ENCODE measurements around the gene CFAP20DC.
A peak's percentile ranks its signal among the peaks of the same experiment; 100 is the strongest.

Gene CFAP20DC

GRCh38 chr3:59017617-59017984, 32.2 kb downstream of the CFAP20DC start:
- Histone ChIP-seq H3K4ac (ENCODE audit: low read depth in 1 of 2, low read length in 2 of 2) (no peak overlapping the region), H3K23ac (ENCODE audit: low read length in 2 of 2) (no peak overlapping the region), H2BK5ac (ENCODE audit: low read depth, low read length, poor library complexity, severe bottlenecking) (no peak overlapping the region), H3K4me1 (ENCODE audit: control insufficient read depth, insufficient read depth, low read depth, low read length) (peaks cover 3% of the 10 kb centered on the region), H2AK5ac (ENCODE audit: low read length, severe bottlenecking) (peak overlapping the region; percentile 90), H2AFZ (ENCODE audit: low read depth, low read length) (no peak overlapping the region), H2BK15ac (ENCODE audit: low read depth, poor library complexity, severe bottlenecking) (no peak overlapping the region), H3K27me3 (ENCODE audit: control insufficient read depth in 1 of 2, insufficient read depth in 1 of 2, low read length in 2 of 2) (no peaks in the 10 kb centered on the region), H3K27ac (ENCODE audit: low read length, poor library complexity, severe bottlenecking) (peak overlapping the region; percentile 61), H3K36me3 (ENCODE audit: control insufficient read depth in 1 of 2, insufficient read depth in 2 of 2, low read depth in 1 of 2, low read length in 2 of 2) (no peaks in the 10 kb centered on the region), H3K9ac (ENCODE audit: low read length) (no peak overlapping the region), H3K18ac (ENCODE audit: low read depth in 1 of 2, low read length in 2 of 2) (no peak overlapping the region), H3K4me3 (ENCODE audit: insufficient read depth in 1 of 2, low read depth in 1 of 2, low read length in 2 of 2) (no peak overlapping the region), H3K9me3 (ENCODE audit: control insufficient read depth, low read length) (peaks cover 2% of the 10 kb centered on the region), H2BK120ac (ENCODE audit: low read depth, low read length) (no peak overlapping the region), H4K8ac (ENCODE audit: low read length) (no peak overlapping the region), H3K14ac (ENCODE audit: low read length in 2 of 2) (no peak overlapping the region), H4K91ac (ENCODE audit: low read length) (no peak overlapping the region), H3K79me1 (replicated peaks; ENCODE audit: low read length, poor library complexity, severe bottlenecking) (no peaks in the 10 kb centered on the region), H3K4me2 (ENCODE audit: low read length, poor library complexity, severe bottlenecking) (peak overlapping the region; percentile 35), H2BK12ac (ENCODE audit: low read length in 2 of 2) (no peak overlapping the region)
- DNase-seq: no peak
- 72% methylated on average over 2 of the region's 2 CpGs for WGBS

GRCh38 chr3:59016930-59017616, 32.8 kb downstream of the CFAP20DC start:
- no peaks in the 10 kb centered on the region for H3K27me3 ChIP-seq (ENCODE audit: control insufficient read depth in 1 of 2, insufficient read depth in 1 of 2, low read length in 2 of 2)
- no peak overlapping the region for H2BK15ac ChIP-seq (ENCODE audit: low read depth, poor library complexity, severe bottlenecking)
- H3K4ac ChIP-seq (ENCODE audit: low read depth in 1 of 2, low read length in 2 of 2): no peak overlapping the region
- H3K27ac ChIP-seq (ENCODE audit: low read length, poor library complexity, severe bottlenecking): peak overlapping the region; percentile 56
- H2AFZ ChIP-seq (ENCODE audit: low read depth, low read length): no peak overlapping the region
- H3K18ac ChIP-seq (ENCODE audit: low read depth in 1 of 2, low read length in 2 of 2): no peak overlapping the region
- no peak overlapping the region for H2BK5ac ChIP-seq (ENCODE audit: low read depth, low read length, poor library complexity, severe bottlenecking)
- H3K4me2 ChIP-seq (ENCODE audit: low read length, poor library complexity, severe bottlenecking): peak overlapping the region; percentile 35
- H3K4me3 ChIP-seq (ENCODE audit: insufficient read depth in 1 of 2, low read depth in 1 of 2, low read length in 2 of 2): no peak overlapping the region
- H3K36me3 ChIP-seq (ENCODE audit: control insufficient read depth in 1 of 2, insufficient read depth in 2 of 2, low read depth in 1 of 2, low read length in 2 of 2): no peaks in the 10 kb centered on the region
- no peak for DNase-seq
- H2AK5ac ChIP-seq (ENCODE audit: low read length, severe bottlenecking): no peak overlapping the region
- 96% methylated on average over 4 of the region's 5 CpGs for WGBS
- no peaks in the 10 kb centered on the region for H3K79me1 ChIP-seq (replicated peaks; ENCODE audit: low read length, poor library complexity, severe bottlenecking)
- no peak overlapping the region for H4K8ac ChIP-seq (ENCODE audit: low read length)
- no peak overlapping the region for H4K91ac ChIP-seq (ENCODE audit: low read length)
- no peak overlapping the region for H3K14ac ChIP-seq (ENCODE audit: low read length in 2 of 2)
- peaks cover 2% of the 10 kb centered on the region for H3K9me3 ChIP-seq (ENCODE audit: control insufficient read depth, low read length)
- H3K23ac ChIP-seq (ENCODE audit: low read length in 2 of 2): no peak overlapping the region
- no peak overlapping the region for H3K9ac ChIP-seq (ENCODE audit: low read length)
- H2BK12ac ChIP-seq (ENCODE audit: low read length in 2 of 2): no peak overlapping the region
- peaks cover 3% of the 10 kb centered on the region for H3K4me1 ChIP-seq (ENCODE audit: control insufficient read depth, insufficient read depth, low read depth, low read length)
- no peak overlapping the region for H2BK120ac ChIP-seq (ENCODE audit: low read depth, low read length)

GRCh38 chr3:59013611-59014010, 36.2 kb downstream of the CFAP20DC start:
- Histone ChIP-seq H3K18ac (ENCODE audit: low read depth in 1 of 2, low read length in 2 of 2) (no peak overlapping the region), H2AK5ac (ENCODE audit: low read length, severe bottlenecking) (no peak overlapping the region), H3K36me3 (ENCODE audit: control insufficient read depth in 1 of 2, insufficient read depth in 2 of 2, low read depth in 1 of 2, low read length in 2 of 2) (no peaks in the 10 kb centered on the region), H2AFZ (ENCODE audit: low read depth, low read length) (no peak overlapping the region), H3K14ac (ENCODE audit: low read length in 2 of 2) (no peak overlapping the region), H3K27me3 (ENCODE audit: control insufficient read depth in 1 of 2, insufficient read depth in 1 of 2, low read length in 2 of 2) (no peaks in the 10 kb centered on the region), H2BK5ac (ENCODE audit: low read depth, low read length, poor library complexity, severe bottlenecking) (no peak overlapping the region), H3K9ac (ENCODE audit: low read length) (no peak overlapping the region), H3K23ac (ENCODE audit: low read length in 2 of 2) (no peak overlapping the region), H3K4me2 (ENCODE audit: low read length, poor library complexity, severe bottlenecking) (no peak overlapping the region), H4K8ac (ENCODE audit: low read length) (no peak overlapping the region), H2BK12ac (ENCODE audit: low read length in 2 of 2) (no peak overlapping the region), H2BK120ac (ENCODE audit: low read depth, low read length) (no peak overlapping the region), H4K91ac (ENCODE audit: low read length) (no peak overlapping the region), H2BK15ac (ENCODE audit: low read depth, poor library complexity, severe bottlenecking) (no peak overlapping the region), H3K4me3 (ENCODE audit: insufficient read depth in 1 of 2, low read depth in 1 of 2, low read length in 2 of 2) (no peak overlapping the region), H3K79me1 (replicated peaks; ENCODE audit: low read length, poor library complexity, severe bottlenecking) (no peaks in the 10 kb centered on the region), H3K9me3 (ENCODE audit: control insufficient read depth, low read length) (peaks cover 9% of the 10 kb centered on the region), H3K27ac (ENCODE audit: low read length, poor library complexity, severe bottlenecking) (no peak overlapping the region), H3K4me1 (ENCODE audit: control insufficient read depth, insufficient read depth, low read depth, low read length) (peaks cover 3% of the 10 kb centered on the region), H3K4ac (ENCODE audit: low read depth in 1 of 2, low read length in 2 of 2) (no peak overlapping the region)
- 80% methylated on average over 1 of the region's 1 CpG for WGBS
- no peak for DNase-seq

GRCh38 chr3:59006634-59007517, 42.9 kb downstream of the CFAP20DC start:
- no peak overlapping the region for H3K14ac ChIP-seq (ENCODE audit: low read length in 2 of 2)
- no peak overlapping the region for H3K4ac ChIP-seq (ENCODE audit: low read depth in 1 of 2, low read length in 2 of 2)
- H3K4me2 ChIP-seq (ENCODE audit: low read length, poor library complexity, severe bottlenecking): no peak overlapping the region
- no peak overlapping the region for H2BK12ac ChIP-seq (ENCODE audit: low read length in 2 of 2)
- no peak overlapping the region for H2BK120ac ChIP-seq (ENCODE audit: low read depth, low read length)
- H3K4me3 ChIP-seq (ENCODE audit: insufficient read depth in 1 of 2, low read depth in 1 of 2, low read length in 2 of 2): no peak overlapping the region
- H2AFZ ChIP-seq (ENCODE audit: low read depth, low read length): no peak overlapping the region
- DNase-seq: peak; percentile 21
- no peaks in the 10 kb centered on the region for H3K79me1 ChIP-seq (replicated peaks; ENCODE audit: low read length, poor library complexity, severe bottlenecking)
- H3K23ac ChIP-seq (ENCODE audit: low read length in 2 of 2): no peak overlapping the region
- H2BK5ac ChIP-seq (ENCODE audit: low read depth, low read length, poor library complexity, severe bottlenecking): no peak overlapping the region
- no peak overlapping the region for H4K91ac ChIP-seq (ENCODE audit: low read length)
- no peak overlapping the region for H4K8ac ChIP-seq (ENCODE audit: low read length)
- no peak overlapping the region for H2BK15ac ChIP-seq (ENCODE audit: low read depth, poor library complexity, severe bottlenecking)
- H3K36me3 ChIP-seq (ENCODE audit: control insufficient read depth in 1 of 2, insufficient read depth in 2 of 2, low read depth in 1 of 2, low read length in 2 of 2): no peaks in the 10 kb centered on the region
- no peaks in the 10 kb centered on the region for H3K27me3 ChIP-seq (ENCODE audit: control insufficient read depth in 1 of 2, insufficient read depth in 1 of 2, low read length in 2 of 2)
- peaks cover 6% of the 10 kb centered on the region for H3K9me3 ChIP-seq (ENCODE audit: control insufficient read depth, low read length)
- peaks cover 8% of the 10 kb centered on the region for H3K4me1 ChIP-seq (ENCODE audit: control insufficient read depth, insufficient read depth, low read depth, low read length)
- H3K9ac ChIP-seq (ENCODE audit: low read length): peak overlapping the region; percentile 45
- no peak overlapping the region for H3K18ac ChIP-seq (ENCODE audit: low read depth in 1 of 2, low read length in 2 of 2)
- no peak overlapping the region for H3K27ac ChIP-seq (ENCODE audit: low read length, poor library complexity, severe bottlenecking)
- 91% methylated on average over 7 of the region's 7 CpGs for WGBS
- no peak overlapping the region for H2AK5ac ChIP-seq (ENCODE audit: low read length, severe bottlenecking)
